T-helper 1 cell treated with Interleukin-12 subunit alpha and Interleukin-12 subunit beta and Interleukin-4 antibody, amounts not matched to agents 30 ng/mL and 1 ng/mL, for 36 hours (primary cell): ENCODE data around the gene HACD3. TPM values are rescaled to one million over a fixed set of nuclear protein-coding genes. Genes with fewer than 3 reads are reported as not detected.
"Not testable (repeated sequence)": the region's sequence is repeated elsewhere in the genome, so short reads cannot be mapped to it uniquely, and the experiment has no call there.

Experiments used
- intact Hi-C: fragments of 100-400 bp; cut with micrococcal nuclease; formaldehyde crosslinking; loops from one replicate; pipeline ENCODE4 v1.15.1; 2024
- total RNA-seq: library from RNA; stranded (reverse); gene quantifications from 2 replicates; pipeline ENCODE4 v1.2.3, GENCODE V29; 2022

Gene HACD3
- total RNA-seq, 1 donor from 2014 or later: 31.4 TPM

- intact Hi-C loops: no loop called here
Measured at GRCh38 chr15:65547841-65548240, 17.6 kb downstream of the HACD3 start.

GRCh38 chr15:65549288-65549687 is 19.0 kb downstream of the HACD3 start:
- intact Hi-C loops: not testable (repeated sequence)

- intact Hi-C loops: no loop called here
Measured at GRCh38 chr15:65550681-65551098, 20.4 kb downstream of the HACD3 start.

- intact Hi-C loops: no loop called here
Measured at GRCh38 chr15:65551183-65551582, 20.9 kb downstream of the HACD3 start.

- intact Hi-C loops: not testable (repeated sequence)
Measured at GRCh38 chr15:65552851-65553250, 22.6 kb downstream of the HACD3 start.

GRCh38 chr15:65553691-65554090 is 23.4 kb downstream of the HACD3 start:
- intact Hi-C loops: no loop called here

GRCh38 chr15:65556622-65557021 is 26.4 kb downstream of the HACD3 start:
- intact Hi-C loops: no loop called here

- intact Hi-C loops: no loop called here
Measured at GRCh38 chr15:65558336-65558735, 28.1 kb downstream of the HACD3 start.

GRCh38 chr15:65558997-65559760 is 28.9 kb downstream of the HACD3 start:
- intact Hi-C loops: no loop called here

GRCh38 chr15:65559941-65560340 is 29.7 kb downstream of the HACD3 start:
- intact Hi-C loops: no loop called here

GRCh38 chr15:65561934-65562333 is 31.7 kb downstream of the HACD3 start:
- intact Hi-C loops: no loop called here

- intact Hi-C loops: loop anchor here (5.0 kb wide), 1 partner anchor 1922 kb away; no protein-coding TSS in a partner anchor
Measured at GRCh38 chr15:65569728-65570127, 39.5 kb downstream of the HACD3 start.

- intact Hi-C loops: loop anchor here (5.0 kb wide), 1 partner anchor 1925 kb away; no protein-coding TSS in a partner anchor
Measured at GRCh38 chr15:65571971-65572370, 41.7 kb downstream of the HACD3 start.

GRCh38 chr15:65576664-65577063 is 46.4 kb downstream of the HACD3 start:
- intact Hi-C loops: no loop called here

- intact Hi-C loops: no loop called here
Measured at GRCh38 chr15:65577129-65577996, 47.1 kb downstream of the HACD3 start.

- intact Hi-C loops: no loop called here
Measured at GRCh38 chr15:65578904-65579728, 48.9 kb downstream of the HACD3 start.

GRCh38 chr15:65579762-65580161 is 49.5 kb downstream of the HACD3 start:
- intact Hi-C loops: no loop called here

GRCh38 chr15:65580287-65580686 is 50.0 kb downstream of the HACD3 start:
- intact Hi-C loops: no loop called here

- intact Hi-C loops: loop anchor here (1.0 to 2.0 kb wide), 2 partner anchors 28 to 67 kb away; partner anchors contain the start of genes DPP8 and INTS14
Measured at GRCh38 chr15:65583701-65584100, 53.4 kb downstream of the HACD3 start.

GRCh38 chr15:65584241-65584640 is 54.0 kb downstream of the HACD3 start:
- intact Hi-C loops: loop anchor here (1.0 kb wide), 1 partner anchor 27 kb away; the partner anchor contains the start of gene INTS14

- intact Hi-C loops: no loop called here
Measured at GRCh38 chr15:65587094-65587493, 56.8 kb downstream of the HACD3 start.
